Measurements from ENCODE around the gene MMADHC. TPM values are rescaled to one million over a fixed set of nuclear protein-coding genes. Genes with fewer than 3 reads are reported as not detected.

MMADHC gene
- total RNA-seq, 6 donors from 2014 or later, result 21.1 to 80.9 (median 68.9) TPM

GRCh38 chr2:149627111-149627801, 39.7 kb upstream of the MMADHC start:
- no peaks in the 10 kb centered on the region for H3K9me3 ChIP-seq
- TF ChIP-seq POLR2A (IDR thresholded peaks at IDR 0.05) (no peak), EP300 (IDR thresholded peaks at IDR 0.05) (no peak), CTCF (IDR thresholded peaks at IDR 0.05) (no peak), POLR2AphosphoS5 (IDR thresholded peaks at IDR 0.05) (no peak)
- DNase-seq, result no peak
- no peaks in the 10 kb centered on the region for H3K36me3 ChIP-seq
- no peaks in the 10 kb centered on the region for H3K27me3 ChIP-seq
- H3K4me3 ChIP-seq, result no peak overlapping the region
- 82 to 89% methylated on average over 1 of the region's 1 CpG for WGBS, 2 donors
- ATAC-seq (ENCODE audit: low FRiP score in 2 of 2), result no peak
- H3K27ac ChIP-seq, result no peak overlapping the region
- no peaks in the 10 kb centered on the region for H3K4me1 ChIP-seq

GRCh38 chr2:149625671-149626070, 38.1 kb upstream of the MMADHC start:
- WGBS, 2 donors, result 82 to 86% methylated on average over 2 of the region's 2 CpGs
- no peak for DNase-seq
- Histone ChIP-seq H3K27ac (no peak overlapping the region), H3K36me3 (no peaks in the 10 kb centered on the region), H3K9me3 (no peaks in the 10 kb centered on the region), H3K4me3 (no peak overlapping the region), H3K27me3 (no peaks in the 10 kb centered on the region), H3K4me1 (no peaks in the 10 kb centered on the region)
- TF ChIP-seq EP300 (IDR thresholded peaks at IDR 0.05), result no peak
- TF ChIP-seq CTCF (IDR thresholded peaks at IDR 0.05), result no peak
- TF ChIP-seq POLR2AphosphoS5 (IDR thresholded peaks at IDR 0.05), result no peak
- TF ChIP-seq POLR2A (IDR thresholded peaks at IDR 0.05), result no peak
- no peak for ATAC-seq (ENCODE audit: low FRiP score in 2 of 2)

- H3K4me1 ChIP-seq, result no peaks in the 10 kb centered on the region
- H3K27me3 ChIP-seq, result no peaks in the 10 kb centered on the region
- H3K9me3 ChIP-seq, result no peaks in the 10 kb centered on the region
- TF ChIP-seq CTCF (IDR thresholded peaks at IDR 0.05), result no peak
- no peak for TF ChIP-seq POLR2AphosphoS5 (IDR thresholded peaks at IDR 0.05)
- no peak for TF ChIP-seq EP300 (IDR thresholded peaks at IDR 0.05)
- TF ChIP-seq POLR2A (IDR thresholded peaks at IDR 0.05), result no peak
- no peak overlapping the region for H3K4me3 ChIP-seq
- no peak for ATAC-seq (ENCODE audit: low FRiP score in 2 of 2)
- H3K36me3 ChIP-seq, result no peaks in the 10 kb centered on the region
- DNase-seq, result no peak
- WGBS, 2 donors, result 85 to 94% methylated on average over 3 of the region's 3 CpGs
- no peak overlapping the region for H3K27ac ChIP-seq
These were observed 37.7 kb upstream of the MMADHC start for GRCh38 chr2:149625271-149625670.

- Histone ChIP-seq H3K4me3 (no peak overlapping the region), H3K27me3 (no peaks in the 10 kb centered on the region), H3K36me3 (no peaks in the 10 kb centered on the region), H3K4me1 (no peaks in the 10 kb centered on the region), H3K27ac (no peak overlapping the region), H3K9me3 (no peaks in the 10 kb centered on the region)
- no peak for TF ChIP-seq POLR2A (IDR thresholded peaks at IDR 0.05)
- no peak for TF ChIP-seq POLR2AphosphoS5 (IDR thresholded peaks at IDR 0.05)
- no peak for TF ChIP-seq CTCF (IDR thresholded peaks at IDR 0.05)
- ATAC-seq (ENCODE audit: low FRiP score in 2 of 2) (no peak), DNase-seq (no peak)
- WGBS, 2 donors, result 90 to 95% methylated on average over 1 of the region's 1 CpG
These were observed 34.8 kb upstream of the MMADHC start for GRCh38 chr2:149622343-149622742.

- no peak for DNase-seq
- peaks cover 0 to 1% (median 0%) of the 10 kb centered on the region in 4 donors for H3K4me1 ChIP-seq
These were observed 29.9 kb upstream of the MMADHC start for GRCh38 chr2:149617476-149617875.

More at GRCh38 chr2:149617476-149617875, 29.9 kb upstream of the MMADHC start:
- no peak for TF ChIP-seq CTCF (IDR thresholded peaks at IDR 0.05)
- H3K36me3 ChIP-seq, result no peaks in the 10 kb centered on the region
- H3K27ac ChIP-seq, result no peak overlapping the region
- no peak overlapping the region for H3K4me3 ChIP-seq
- H3K27me3 ChIP-seq, result no peaks in the 10 kb centered on the region
- no peak for ATAC-seq (ENCODE audit: low FRiP score in 2 of 2)
- H3K9me3 ChIP-seq, result no peaks in the 10 kb centered on the region
